GM19468 (cell line): ENCODE results near the gene INCA1.

Source experiments
- ATAC-seq: cut with Tn5 transposase; IDR thresholded peaks from one replicate; pipeline ENCODE4 v1.9.1; 2021; ENCODE audit warnings: mild to moderate bottlenecking, moderate library complexity, moderate number of reproducible peaks; ENCODE audit not compliant: unreplicated experiment; ENCODE audit errors: extremely low read depth

Gene INCA1

GRCh38 chr17:4950075-4950745 lies 47.1 kb downstream of the INCA1 start:
- ATAC-seq = no peak

- no peak for ATAC-seq
Measured at GRCh38 chr17:4949321-4950074, 47.8 kb downstream of the INCA1 start.

- ATAC-seq = no peak
Measured at GRCh38 chr17:4948931-4949320, 48.4 kb downstream of the INCA1 start.

- no peak for ATAC-seq
Measured at GRCh38 chr17:4948166-4948930, 49.0 kb downstream of the INCA1 start, which contains the start of gene PFN1. TSS of gene PFN1 (minus strand) at chr17:4948530. CDS start at chr17:4948394, 136 bp downstream.

GRCh38 chr17:4947411-4948165 lies 49.7 kb downstream of the INCA1 start:
- no peak for ATAC-seq

GRCh38 chr17:4947010-4947410 lies 50.3 kb downstream of the INCA1 start:
- ATAC-seq = no peak

- ATAC-seq = no peak
Measured at GRCh38 chr17:4946312-4946976, 50.9 kb downstream of the INCA1 start.

GRCh38 chr17:4945944-4946280 lies 51.4 kb downstream of the INCA1 start:
- ATAC-seq = no peak

GRCh38 chr17:4945176-4945943 lies 52.0 kb downstream of the INCA1 start:
- no peak for ATAC-seq

- no peak for ATAC-seq
Measured at GRCh38 chr17:4944554-4945175, 52.7 kb downstream of the INCA1 start.

- ATAC-seq = no peak
Measured at GRCh38 chr17:4944163-4944553, 53.2 kb downstream of the INCA1 start.

- ATAC-seq = no peak
Measured at GRCh38 chr17:4942760-4943508, 54.4 kb downstream of the INCA1 start.

GRCh38 chr17:4941319-4941610 lies 56.1 kb downstream of the INCA1 start:
- no peak for ATAC-seq

GRCh38 chr17:4940555-4941318 lies 56.6 kb downstream of the INCA1 start:
- no peak for ATAC-seq

- ATAC-seq = peak; percentile 75
Measured at GRCh38 chr17:4939796-4940554, 57.3 kb downstream of the INCA1 start, which contains the start of the genes RNF167 and SLC25A11. TSS of gene RNF167 (plus strand) at chr17:4940268. CDS start at chr17:4940910, 642 bp downstream. TSS of gene SLC25A11 (minus strand) at chr17:4940046. CDS start at chr17:4939910, 136 bp downstream.

GRCh38 chr17:4939546-4939795 lies 57.9 kb downstream of the INCA1 start:
- ATAC-seq = no peak
